Right forelimb (tissue), 1 donor: ENCODE measurements around the gene TUBA3E.
"Not testable (repeated sequence)": the region's sequence is repeated elsewhere in the genome, so short reads cannot be mapped to it uniquely, and the experiment has no call there.

ENCODE experiments used
- DNase-seq: peaks from one replicate; pipeline ENCODE4 v3.0.0-alpha.2; 2018

TUBA3E gene

GRCh38 chr2:130198343-130198742, at the start of gene TUBA3E:
Gene TUBA3E, minus strand, starts transcription at chr2:130198439. Its CDS starts 79 bp downstream, at chr2:130198360.
- no peak for DNase-seq

- no peak for DNase-seq
Observed at GRCh38 chr2:130246430-130246829, 48.2 kb upstream of the TUBA3E start.

- DNase-seq, result no peak
Observed at GRCh38 chr2:130245976-130246375, 47.7 kb upstream of the TUBA3E start.

GRCh38 chr2:130243359-130243758, 45.1 kb upstream of the TUBA3E start:
- DNase-seq, result no peak

GRCh38 chr2:130241041-130241707, 42.9 kb upstream of the TUBA3E start:
- no peak for DNase-seq

- DNase-seq, result not testable (repeated sequence)
Observed at GRCh38 chr2:130239581-130239980, 41.3 kb upstream of the TUBA3E start.

GRCh38 chr2:130233066-130233465, 34.8 kb upstream of the TUBA3E start:
- DNase-seq, result not testable (repeated sequence)

GRCh38 chr2:130231656-130232055, 33.4 kb upstream of the TUBA3E start:
- no peak for DNase-seq

- DNase-seq, result not testable (repeated sequence)
Observed at GRCh38 chr2:130230907-130231306, 32.7 kb upstream of the TUBA3E start.

- DNase-seq, result not testable (repeated sequence)
Observed at GRCh38 chr2:130230376-130230775, 32.1 kb upstream of the TUBA3E start.

GRCh38 chr2:130229161-130229510, 30.9 kb upstream of the TUBA3E start:
- not testable (repeated sequence) for DNase-seq

- DNase-seq, result not testable (repeated sequence)
Observed at GRCh38 chr2:130228467-130229160, 30.4 kb upstream of the TUBA3E start.

GRCh38 chr2:130228005-130228404, 29.8 kb upstream of the TUBA3E start:
- not testable (repeated sequence) for DNase-seq

GRCh38 chr2:130222523-130222922, 24.3 kb upstream of the TUBA3E start:
- DNase-seq, result not testable (repeated sequence)

GRCh38 chr2:130220505-130220904, 22.3 kb upstream of the TUBA3E start:
- DNase-seq, result not testable (repeated sequence)

GRCh38 chr2:130219147-130219546, 20.9 kb upstream of the TUBA3E start:
- DNase-seq, result not testable (repeated sequence)

- DNase-seq, result not testable (repeated sequence)
Observed at GRCh38 chr2:130207051-130207450, 8.8 kb upstream of the TUBA3E start.

GRCh38 chr2:130203150-130203549, 4.9 kb upstream of the TUBA3E start:
- DNase-seq, result not testable (repeated sequence)

GRCh38 chr2:130202518-130202917, 4.3 kb upstream of the TUBA3E start:
- DNase-seq, result not testable (repeated sequence)

GRCh38 chr2:130196052-130196451, 2.2 kb downstream of the TUBA3E start:
- DNase-seq, result not testable (repeated sequence)

GRCh38 chr2:130195089-130195635, 3.1 kb downstream of the TUBA3E start:
- not testable (repeated sequence) for DNase-seq

- not testable (repeated sequence) for DNase-seq
Observed at GRCh38 chr2:130193824-130194223, 4.4 kb downstream of the TUBA3E start.

- DNase-seq, result not testable (repeated sequence)
Observed at GRCh38 chr2:130192451-130192850, 5.8 kb downstream of the TUBA3E start.

- not testable (repeated sequence) for DNase-seq
Observed at GRCh38 chr2:130191319-130191718, 6.9 kb downstream of the TUBA3E start.
